H1 (cell line): ENCODE data around the gene TENT4A. TPM values are rescaled to one million over a fixed set of nuclear protein-coding genes. Genes with fewer than 3 reads are reported as not detected.

Source experiments
- POLR2AphosphoS5 ChIP-seq: IDR thresholded peaks from 2 replicates; pipeline ENCODE4 v1.6.1; 2011; ENCODE audit warnings: low read depth, low read length
- POU5F1 ChIP-seq: IDR thresholded peaks from 2 replicates; pipeline ENCODE4 v1.6.1; 2011; ENCODE audit warnings: low read depth, mild to moderate bottlenecking, low read length, moderate library complexity
- RXRA ChIP-seq: IDR thresholded peaks from 2 replicates; pipeline ENCODE4 v1.6.1; 2011; ENCODE audit warnings: low read depth, mild to moderate bottlenecking, low read length, moderate library complexity; ENCODE audit not compliant: insufficient read depth
- SRF ChIP-seq: IDR thresholded peaks from 2 replicates; pipeline ENCODE4 v1.6.1; 2011; ENCODE audit warnings: mild to moderate bottlenecking, low read depth, low read length, moderate library complexity
- polyA plus RNA-seq, 7 experiments: library from polyadenylated mRNA; depleted of rRNA in 3 of 7; stranded (reverse) in 5 of 7; unstranded in 2 of 7; fragments of >200 nt in 5 of 7; fragments of 200-250 nt in 2 of 7; gene quantifications; 1 replicate in 5 of 7; 2 replicates in 1 of 7; 4 replicates in 1 of 7; pipeline versions ENCODE4 v1.2.1 to v1.2.3, GENCODE V29; 2011 to 2013; ENCODE audit warnings: missing spikeins in 2 of 7, mixed read lengths in 2 of 7
- total RNA-seq: library from RNA; stranded (reverse); fragmentation: NEBNext Ultra II Directional; extraction: Animal tissue kit (Norgen Biotek cat#: 25700); gene quantifications from 2 replicates; pipeline ENCODE4 v1.2.1, GENCODE V29; 2021

The TENT4A gene
- total and polyA plus RNA-seq, 2 of the 8 experiments (the other 6 are each of a cell fraction or from before 2014, with no cell fraction given), result 8.9 to 25.1 TPM

- no peak for TF ChIP-seq RXRA
- TF ChIP-seq POLR2AphosphoS5, result no peak
- TF ChIP-seq SRF, result no peak
- TF ChIP-seq POU5F1, result no peak
Measured at GRCh38 chr5:6682239-6682638, 31.0 kb upstream of the TENT4A start (continued).
